ENCODE measurements around the gene TYW5.

- TF ChIP-seq CTCF (IDR thresholded peaks at IDR 0.05; ENCODE audit: insufficient read depth, low read depth, low read length), result no peak
- TF ChIP-seq EZH2 (IDR thresholded peaks at IDR 0.05; ENCODE audit: insufficient read depth, low read length), result no peak
Observed at GRCh38 chr2:200000444-200001163, 45.3 kb upstream of the TYW5 start.

Data from astrocyte (in vitro differentiated cells and primary cell).